ENCODE measurements around the gene TSHZ3.

DNA sequence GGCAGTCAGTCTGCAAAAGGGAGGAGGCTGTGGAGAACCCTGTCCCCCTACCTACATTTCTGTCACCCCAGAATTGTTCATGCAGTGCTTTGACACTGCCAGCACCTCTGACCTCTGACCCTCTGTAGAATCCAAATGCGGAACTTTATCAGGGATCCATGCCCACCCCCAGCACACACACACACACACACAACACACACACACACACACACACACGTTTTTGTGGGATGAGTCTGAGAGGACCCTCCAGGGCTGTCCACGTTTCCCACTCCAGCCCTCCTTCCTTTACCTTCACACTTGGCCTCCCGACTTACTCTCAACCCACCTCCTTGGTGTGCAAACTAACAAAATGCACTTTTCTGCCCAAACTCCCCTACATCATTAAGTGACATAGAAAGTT is 42.3 kb upstream of the TSHZ3 start:
- TF ChIP-seq BACH1 (IDR thresholded peaks at IDR 0.05; ENCODE audit: low read length) (no peak), POLR2AphosphoS5 (IDR thresholded peaks at IDR 0.05; ENCODE audit: low read depth, low read length) (no peak), EP300 (IDR thresholded peaks at IDR 0.05; ENCODE audit: borderline replicate concordance in 1 of 2, low read depth in 2 of 2, low read length in 2 of 2) (no peak), RAD21 (IDR thresholded peaks at IDR 0.05 in 1 of 2, conservative IDR thresholded peaks at IDR 0.05 in 1 of 2; ENCODE audit: low read depth in 2 of 2, low read length in 2 of 2) (no peak)
- TF ChIP-seq, protein P1, sequence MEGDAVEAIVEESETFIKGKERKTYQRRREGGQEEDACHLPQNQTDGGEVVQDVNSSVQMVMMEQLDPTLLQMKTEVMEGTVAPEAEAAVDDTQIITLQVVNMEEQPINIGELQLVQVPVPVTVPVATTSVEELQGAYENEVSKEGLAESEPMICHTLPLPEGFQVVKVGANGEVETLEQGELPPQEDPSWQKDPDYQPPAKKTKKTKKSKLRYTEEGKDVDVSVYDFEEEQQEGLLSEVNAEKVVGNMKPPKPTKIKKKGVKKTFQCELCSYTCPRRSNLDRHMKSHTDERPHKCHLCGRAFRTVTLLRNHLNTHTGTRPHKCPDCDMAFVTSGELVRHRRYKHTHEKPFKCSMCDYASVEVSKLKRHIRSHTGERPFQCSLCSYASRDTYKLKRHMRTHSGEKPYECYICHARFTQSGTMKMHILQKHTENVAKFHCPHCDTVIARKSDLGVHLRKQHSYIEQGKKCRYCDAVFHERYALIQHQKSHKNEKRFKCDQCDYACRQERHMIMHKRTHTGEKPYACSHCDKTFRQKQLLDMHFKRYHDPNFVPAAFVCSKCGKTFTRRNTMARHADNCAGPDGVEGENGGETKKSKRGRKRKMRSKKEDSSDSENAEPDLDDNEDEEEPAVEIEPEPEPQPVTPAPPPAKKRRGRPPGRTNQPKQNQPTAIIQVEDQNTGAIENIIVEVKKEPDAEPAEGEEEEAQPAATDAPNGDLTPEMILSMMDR (IDR thresholded peaks at IDR 0.05; ENCODE audit: control extremely low read depth in 1 of 3, insufficient read depth in 1 of 3, low read depth in 1 of 3, low read length in 3 of 3), result no peak
